ENCODE data around the gene AK8.

GRCh38 chr9:132769906-132770769 is 107.9 kb downstream of the AK8 start:
- TF ChIP-seq CTCF (IDR thresholded peaks at IDR 0.05; ENCODE audit: insufficient read depth, low read length, poor library complexity, severe bottlenecking) = no peak
- TF ChIP-seq EZH2phosphoT487 (conservative IDR thresholded peaks at IDR 0.05; ENCODE audit: low read length) = no peak
